H1 (cell line): ENCODE results near the gene DLEC1. TPM values are rescaled to one million over a fixed set of nuclear protein-coding genes. Genes with fewer than 3 reads are reported as not detected.

ENCODE experiments used
- CTCF ChIA-PET: fragments of 300-600 bp; sonication (Branson Sonifier 250); formaldehyde crosslinking; loops from one replicate; lab custom pipeline; 2021; ENCODE audit not compliant: partially characterized antibody; lab: Charles Lee
- POLR2A ChIA-PET: fragments of 300-600 bp; sonication (Branson Sonifier 250); formaldehyde crosslinking; loops from one replicate; lab custom pipeline; 2021; ENCODE audit warnings: inconsistent platforms; ENCODE audit not compliant: partially characterized antibody; lab: Charles Lee
- DNase-seq, 2 experiments: peaks; one replicate each; pipeline versions ENCODE4 v3.0.0 to v3.0.0-alpha.2; 2010 to 2022; ENCODE audit warnings: low spot score in 2 of 2, low read depth in 1 of 2, mixed read lengths in 1 of 2
- FAIRE-seq: peaks from 2 replicates; lab custom pipeline; 2011; peaks lifted over from hg19 to GRCh38; lab: Jason Lieb, UNC
- H2AFZ ChIP-seq: 2 replicates; pipeline ENCODE4 v1.8.1; 2012; ENCODE audit warnings: low read length, inconsistent platforms
- H2AK5ac ChIP-seq: 2 replicates; pipeline ENCODE4 v1.6.1; 2013; ENCODE audit warnings: low read depth, low read length
- H2BK120ac ChIP-seq: replicated peaks from 2 replicates; pipeline ENCODE3; 2013; ENCODE audit warnings: low read depth, low read length, inconsistent platforms
- H2BK12ac ChIP-seq: 2 replicates; pipeline ENCODE4 v1.6.1; 2013; ENCODE audit warnings: low read depth, low read length
- H2BK15ac ChIP-seq: 2 replicates; pipeline ENCODE4 v1.6.1; 2013; ENCODE audit warnings: low read length
- H2BK20ac ChIP-seq: 2 replicates; pipeline ENCODE4 v1.6.1; 2013; ENCODE audit warnings: low read length
- H2BK5ac ChIP-seq: 2 replicates; pipeline ENCODE4 v1.6.1; 2013; ENCODE audit warnings: low read depth, low read length
- H3K14ac ChIP-seq: 2 replicates; pipeline ENCODE4 v1.6.1; 2013; ENCODE audit warnings: inconsistent platforms; ENCODE audit not compliant: insufficient read length
- H3K18ac ChIP-seq: 2 replicates; pipeline ENCODE4 v1.6.1; 2013; ENCODE audit warnings: low read length; ENCODE audit errors: extremely low read depth
- H3K23ac ChIP-seq: 2 replicates; pipeline ENCODE4 v1.6.1; 2013; ENCODE audit warnings: inconsistent platforms; ENCODE audit not compliant: insufficient read length
- H3K23me2 ChIP-seq: 2 replicates; pipeline ENCODE4 v1.6.1; 2013; ENCODE audit warnings: low read depth, low read length
- H3K27ac ChIP-seq: 2 replicates; pipeline ENCODE4 v1.6.1; 2011; ENCODE audit warnings: low read depth, low read length, inconsistent platforms
- H3K27me3 ChIP-seq, 4 experiments: replicated peaks in 1 of 4; 1 replicate in 1 of 4; 2 replicates in 3 of 4; pipeline versions ENCODE4 v1.6.1 to v1.8.1; 2011 to 2013; ENCODE audit warnings: low read length in 3 of 4, mild to moderate bottlenecking in 3 of 4, inconsistent platforms in 2 of 4, mixed read lengths in 2 of 4, moderate library complexity in 1 of 4; ENCODE audit not compliant: control insufficient read depth in 3 of 4, insufficient read depth in 3 of 4; ENCODE audit errors: extremely low read depth in 1 of 4
- H3K36me3 ChIP-seq, 4 experiments: 2 replicates each; pipeline versions ENCODE4 v1.6.1 to v1.8.1; 2011 to 2013; ENCODE audit warnings: mild to moderate bottlenecking in 4 of 4, low read length in 3 of 4, moderate library complexity in 2 of 4, control low read depth in 1 of 4, inconsistent platforms in 1 of 4; ENCODE audit not compliant: insufficient read depth in 4 of 4, control insufficient read depth in 2 of 4
- H3K4ac ChIP-seq: replicated peaks from 2 replicates; pipeline ENCODE3; 2013; ENCODE audit warnings: low read length, low read depth, mixed read lengths, inconsistent platforms; ENCODE audit not compliant: insufficient read length
- H3K4me1 ChIP-seq, 4 experiments: replicated peaks in 1 of 4; 1 replicate in 1 of 4; 2 replicates in 3 of 4; pipeline versions ENCODE4 v1.6.1 to v1.8.1; 2011 to 2013; ENCODE audit warnings: low read length in 3 of 4, inconsistent platforms in 2 of 4, mixed read lengths in 1 of 4; ENCODE audit not compliant: insufficient read depth in 4 of 4, control insufficient read depth in 3 of 4
- H3K4me2 ChIP-seq, 2 experiments: 2 replicates each; pipeline versions ENCODE4 v1.6.1 to v1.8.1; 2011 to 2013; ENCODE audit warnings: low read depth in 2 of 2, low read length in 2 of 2, control low read depth in 1 of 2, inconsistent platforms in 1 of 2, mild to moderate bottlenecking in 1 of 2; ENCODE audit not compliant: insufficient read depth in 1 of 2
- H3K4me3 ChIP-seq, 4 experiments: fragments of 200-600, 300-600 bp in 1 of 4; sonication (generic), shearing (Covaris generic), sonication (Bioruptor Twin) in 1 of 4; 2 replicates each; pipeline versions ENCODE4 v1.5.1 to v1.8.1; 2011 to 2016; ENCODE audit warnings: low read length in 4 of 4, low read depth in 3 of 4, control low read depth in 2 of 4, inconsistent platforms in 2 of 4, mild to moderate bottlenecking in 2 of 4, mixed read lengths in 1 of 4, moderate library complexity in 1 of 4; ENCODE audit not compliant: insufficient read depth in 2 of 4; ENCODE audit errors: extremely low read depth in 1 of 4
- H3K56ac ChIP-seq: replicated peaks from 2 replicates; pipeline ENCODE3; 2013; ENCODE audit warnings: low read depth, mild to moderate bottlenecking, mixed read lengths, low read length, inconsistent platforms; ENCODE audit not compliant: insufficient read length
- H3K79me1 ChIP-seq: 2 replicates; pipeline ENCODE4 v1.6.1; 2013; ENCODE audit warnings: low read depth, low read length, control low read depth
- H3K79me2 ChIP-seq, 2 experiments: 2 replicates each; pipeline versions ENCODE4 v1.6.1 to v1.8.1; 2012 to 2013; ENCODE audit warnings: low read length in 2 of 2, mild to moderate bottlenecking in 2 of 2, inconsistent platforms in 1 of 2; ENCODE audit not compliant: insufficient read depth in 2 of 2, control insufficient read depth in 1 of 2
- H3K9ac ChIP-seq, 4 experiments: replicated peaks in 1 of 4; 1 replicate in 1 of 4; 2 replicates in 3 of 4; pipeline versions ENCODE4 v1.6.1 to v1.8.1; 2011 to 2013; ENCODE audit warnings: low read depth in 3 of 4, low read length in 3 of 4, control low read depth in 2 of 4, mild to moderate bottlenecking in 2 of 4, moderate library complexity in 2 of 4, inconsistent platforms in 1 of 4; ENCODE audit errors: extremely low read depth in 1 of 4
- H3K9me3 ChIP-seq, 2 experiments: 2 replicates each; pipeline versions ENCODE4 v1.6.1 to v1.8.1; 2012 to 2013; ENCODE audit warnings: mild to moderate bottlenecking in 2 of 2, moderate library complexity in 2 of 2, control low read depth in 1 of 2, inconsistent platforms in 1 of 2, low read depth in 1 of 2, low read length in 1 of 2, mixed read lengths in 1 of 2; ENCODE audit not compliant: insufficient read depth in 2 of 2
- H4K20me1 ChIP-seq, 2 experiments: replicated peaks in 1 of 2; 2 replicates each; pipeline versions ENCODE3 to v1.8.1; 2011 to 2013; ENCODE audit warnings: inconsistent platforms in 2 of 2, low read length in 2 of 2, mild to moderate bottlenecking in 1 of 2; ENCODE audit not compliant: insufficient read depth in 2 of 2, control insufficient read depth in 1 of 2
- H4K5ac ChIP-seq: 2 replicates; pipeline ENCODE4 v1.6.1; 2013; ENCODE audit warnings: low read length, low read depth, mixed read lengths, inconsistent platforms; ENCODE audit not compliant: insufficient read length
- H4K8ac ChIP-seq: 2 replicates; pipeline ENCODE4 v1.8.0; 2013; ENCODE audit warnings: mild to moderate bottlenecking, moderate library complexity, low read length, inconsistent platforms; ENCODE audit not compliant: insufficient read depth; ENCODE audit errors: extremely low read depth
- H4K91ac ChIP-seq: replicated peaks from 2 replicates; pipeline ENCODE3; 2013; ENCODE audit warnings: low read length, mixed read lengths, inconsistent platforms; ENCODE audit not compliant: insufficient read length
- BACH1 ChIP-seq: IDR thresholded peaks from 2 replicates; pipeline ENCODE4 v1.6.1; 2012; ENCODE audit warnings: low read length, improper control_type of control experiment
- EGR1 ChIP-seq: IDR thresholded peaks from 2 replicates; pipeline ENCODE4 v1.6.1; 2011; ENCODE audit warnings: low read depth, low read length, borderline replicate concordance
- EP300 ChIP-seq, 2 experiments: IDR thresholded peaks; 1 replicate in 1 of 2; 2 replicates in 1 of 2; pipeline ENCODE4 v1.6.1; 2011 to 2012; ENCODE audit warnings: low read depth in 2 of 2, low read length in 2 of 2, mild to moderate bottlenecking in 2 of 2, borderline replicate concordance in 1 of 2, inconsistent platforms in 1 of 2, moderate library complexity in 1 of 2
- KDM1A ChIP-seq: fragments of 200-600, 300-600 bp; sonication (generic); IDR thresholded peaks from 2 replicates; pipeline ENCODE4 v1.7.1; 2016; ENCODE audit warnings: mild to moderate bottlenecking, low read length, borderline replicate concordance
- NANOG ChIP-seq: IDR thresholded peaks from 2 replicates; pipeline ENCODE4 v1.6.1; 2011; ENCODE audit warnings: low read length, low read depth, mild to moderate bottlenecking, inconsistent platforms; ENCODE audit not compliant: insufficient read depth, poor library complexity, severe bottlenecking
- POLR2A ChIP-seq, 2 experiments: IDR thresholded peaks; 1 replicate in 1 of 2; 2 replicates in 1 of 2; pipeline ENCODE4 v1.6.1; 2011; ENCODE audit warnings: low read depth in 2 of 2, low read length in 2 of 2, mild to moderate bottlenecking in 2 of 2; ENCODE audit errors: control extremely low read depth in 1 of 2
- RAD21 ChIP-seq, 2 experiments: IDR thresholded peaks in 1 of 2; conservative IDR thresholded peaks in 1 of 2; 2 replicates each; pipeline ENCODE4 v1.6.1; 2011; ENCODE audit warnings: low read depth in 2 of 2, low read length in 2 of 2, improper control_type of control experiment in 1 of 2, inconsistent platforms in 1 of 2, mild to moderate bottlenecking in 1 of 2, moderate library complexity in 1 of 2
- SAP30 ChIP-seq: fragments of 300-600 bp; sonication (generic); IDR thresholded peaks from 2 replicates; pipeline ENCODE4 v1.7.1; 2012; ENCODE audit warnings: low read length, moderate library complexity, mild to moderate bottlenecking, inconsistent platforms; ENCODE audit not compliant: insufficient read depth, insufficient replicate concordance
- TAF7 ChIP-seq: optimal IDR thresholded peaks from 2 replicates; pipeline ENCODE3; 2011; ENCODE audit warnings: low read depth, mild to moderate bottlenecking, inconsistent platforms, low read length, moderate library complexity, borderline replicate concordance
- TBP ChIP-seq: IDR thresholded peaks from 2 replicates; pipeline ENCODE4 v1.6.1; 2011; ENCODE audit warnings: low read depth, low read length, improper control_type of control experiment
- TCF12 ChIP-seq: IDR thresholded peaks from 2 replicates; pipeline ENCODE4 v1.6.1; 2011; ENCODE audit warnings: low read depth, mild to moderate bottlenecking, low read length
- WGBS, 2 experiments: shearing (Covaris generic) in 1 of 2; methylation state at CpG; one replicate each; pipeline versions ENCODE4 v1.1.6 to v1.1.7; 2013 to 2015; ENCODE audit warnings: low lambda C conversion rate in 2 of 2, mixed read lengths in 2 of 2, inconsistent platforms in 1 of 2, low coverage in 1 of 2, missing lambda C conversion rate in 1 of 2; ENCODE audit not compliant: insufficient replicate concordance in 2 of 2, insufficient coverage in 1 of 2, insufficient read length in 1 of 2; ENCODE audit errors: extremely low coverage in 1 of 2, missing lambda C conversion rate in 1 of 2; 5-methylcytosine and 5-hydroxymethylcytosine counted together
- polyA plus RNA-seq, 7 experiments: library from polyadenylated mRNA; depleted of rRNA in 3 of 7; stranded (reverse) in 5 of 7; unstranded in 2 of 7; fragments of >200 nt in 5 of 7; fragments of 200-250 nt in 2 of 7; gene quantifications; 1 replicate in 5 of 7; 2 replicates in 1 of 7; 4 replicates in 1 of 7; pipeline versions ENCODE4 v1.2.1 to v1.2.3, GENCODE V29; 2011 to 2013; ENCODE audit warnings: missing spikeins in 2 of 7, mixed read lengths in 2 of 7
- total RNA-seq: library from RNA; stranded (reverse); fragmentation: NEBNext Ultra II Directional; extraction: Animal tissue kit (Norgen Biotek cat#: 25700); gene quantifications from 2 replicates; pipeline ENCODE4 v1.2.1, GENCODE V29; 2021
- TF ChIP-seq, protein P1 (sequence below): IDR thresholded peaks from 2 replicates; pipeline ENCODE4 v1.6.1; 2012; ENCODE audit warnings: low read length, inconsistent platforms

Gene DLEC1
- total and polyA plus RNA-seq, 2 of the 8 experiments (the other 6 are each of a cell fraction or from before 2014, with no cell fraction given), result 0.26 to 0.76 TPM

DNA sequence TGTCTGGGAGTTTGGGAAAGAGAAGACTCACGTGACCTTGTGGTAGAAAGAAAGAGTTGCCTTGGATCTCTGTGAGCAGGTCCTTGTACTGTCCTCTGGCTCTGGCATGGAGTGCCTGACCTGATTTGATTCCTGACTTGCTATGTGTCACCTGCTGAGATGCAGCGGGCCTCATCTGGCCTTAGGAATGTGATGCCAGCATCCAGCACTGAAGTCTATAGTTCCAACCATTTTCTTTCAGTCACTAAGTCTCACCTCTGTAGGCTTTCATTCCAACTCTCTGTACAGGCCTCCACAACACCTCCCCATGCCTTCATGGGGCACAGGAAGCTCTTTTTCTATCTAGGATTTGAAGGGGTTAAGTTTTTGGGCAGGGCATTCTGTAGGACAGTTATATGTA, 114.2 kb downstream of the DLEC1 start:
- Histone ChIP-seq H2BK12ac (no peak overlapping the region), H4K8ac (no peak overlapping the region), H4K20me1 (no peaks in the 10 kb centered on the region), H4K5ac (no peak overlapping the region), H3K9ac (no peak overlapping the region), H2BK15ac (no peak overlapping the region), H3K36me3 (no peaks in the 10 kb centered on the region), H3K4ac (no peak overlapping the region), H3K79me2 (no peaks in the 10 kb centered on the region), H3K14ac (no peak overlapping the region), H3K18ac (no peak overlapping the region), H2AK5ac (no peak overlapping the region), H3K4me2 (no peak overlapping the region), H2BK20ac (no peak overlapping the region), H2BK120ac (no peak overlapping the region), H3K27ac (no peak overlapping the region), H3K79me1 (no peaks in the 10 kb centered on the region), H3K4me1 (no peaks in the 10 kb centered on the region), H3K23ac (no peak overlapping the region), H3K23me2 (no peaks in the 10 kb centered on the region), H3K4me3 (no peak overlapping the region), H3K27me3 (no peaks in the 10 kb centered on the region), H3K9me3 (no peaks in the 10 kb centered on the region), H4K91ac (no peak overlapping the region), H3K56ac (no peak overlapping the region), H2AFZ (0 out of 2 replicates have a peak overlapping the region, but pooled peaks have one; percentile 25), H2BK5ac (no peak overlapping the region)
- 83% methylated on average over 2 of the region's 2 CpGs; no CpG with 5 or more reads in 1 of the 2 experiments for WGBS, 2 experiments
- FAIRE-seq (no peak), DNase-seq (peak in 1 of 2 experiments; percentile 20)
- ChIA-PET POLR2A (interaction anchor here (1.0 to 2.0 kb wide), 3 partner anchors 12 to 14 kb away, joined by 3 to 6 read pairs (median 3); partner anchors contain the start of gene OXSR1), CTCF (interaction anchor here (0.7 to 10.9 kb wide), 6 partner anchors 10 to 193 kb away, joined by 3 to 52 read pairs (median 6); partner anchors contain the start of genes ACAA1 and MYD88)
- TF ChIP-seq BACH1 (no peak), TAF7 (no peak), KDM1A (no peak), SAP30 (no peak), EP300 (IDR thresholded peaks at IDR 0.05; ENCODE audit: borderline replicate concordance in 1 of 2, low read depth in 2 of 2, low read length in 2 of 2) (no peak), NANOG (no peak), EGR1 (no peak), RAD21 (IDR thresholded peaks at IDR 0.05 in 1 of 2, conservative IDR thresholded peaks at IDR 0.05 in 1 of 2; ENCODE audit: low read depth in 2 of 2, low read length in 2 of 2) (no peak), POLR2A (IDR thresholded peaks at IDR 0.05; ENCODE audit: control extremely low read depth in 1 of 2, low read depth in 2 of 2, low read length in 2 of 2) (no peak), TCF12 (no peak), TBP (no peak)
- TF ChIP-seq, protein P1, sequence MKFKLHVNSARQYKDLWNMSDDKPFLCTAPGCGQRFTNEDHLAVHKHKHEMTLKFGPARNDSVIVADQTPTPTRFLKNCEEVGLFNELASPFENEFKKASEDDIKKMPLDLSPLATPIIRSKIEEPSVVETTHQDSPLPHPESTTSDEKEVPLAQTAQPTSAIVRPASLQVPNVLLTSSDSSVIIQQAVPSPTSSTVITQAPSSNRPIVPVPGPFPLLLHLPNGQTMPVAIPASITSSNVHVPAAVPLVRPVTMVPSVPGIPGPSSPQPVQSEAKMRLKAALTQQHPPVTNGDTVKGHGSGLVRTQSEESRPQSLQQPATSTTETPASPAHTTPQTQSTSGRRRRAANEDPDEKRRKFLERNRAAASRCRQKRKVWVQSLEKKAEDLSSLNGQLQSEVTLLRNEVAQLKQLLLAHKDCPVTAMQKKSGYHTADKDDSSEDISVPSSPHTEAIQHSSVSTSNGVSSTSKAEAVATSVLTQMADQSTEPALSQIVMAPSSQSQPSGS, result no peak
